NCI-H1930 (cell line): ENCODE results near the gene TMEM256.

Source experiments
- DNase-seq, 2 experiments: peaks; one replicate each; lab custom pipeline; 2025; lab: John Stamatoyannopoulos, UW

Gene TMEM256

GRCh38 chr17:7407485-7408251, 3.8 kb upstream of the TMEM256 start, which contains the start of gene NLGN2:
TSS of gene NLGN2 (plus strand) at chr17:7407845. CDS start at chr17:7408256, 411 bp downstream.
- DNase-seq = no peak

GRCh38 chr17:7407082-7407481, 3.2 kb upstream of the TMEM256 start:
- DNase-seq = no peak

DNA sequence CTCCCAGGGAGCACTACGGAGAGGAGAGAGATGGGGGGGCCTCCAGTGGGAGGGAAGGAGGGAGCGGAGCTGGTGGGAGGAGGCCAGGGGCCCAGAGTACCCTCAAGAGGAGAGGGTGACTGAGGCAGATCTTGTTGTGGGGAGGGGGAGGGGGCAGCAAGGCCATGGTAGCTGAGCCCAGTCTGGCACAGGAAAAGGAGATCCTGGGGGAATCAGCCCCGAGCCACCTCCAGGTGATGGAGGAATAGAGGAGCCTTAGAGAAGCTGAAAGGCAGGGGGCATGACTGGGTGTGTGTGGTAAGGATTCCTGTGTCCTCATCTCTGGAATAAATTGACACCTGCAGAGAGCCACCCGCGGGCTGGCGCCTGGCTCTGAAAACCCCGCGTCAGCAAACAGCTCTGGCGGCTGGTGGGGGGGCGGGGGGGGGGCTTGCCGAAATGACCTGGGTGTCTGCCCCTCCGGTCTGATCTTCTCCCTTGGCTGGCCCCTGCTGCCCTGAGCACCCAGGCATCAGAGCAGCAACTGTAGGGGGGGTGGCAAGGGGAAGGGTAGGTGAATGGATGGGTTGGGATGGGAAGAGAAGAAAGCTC, 2.4 kb upstream of the TMEM256 start:
- DNase-seq = no peak

DNA sequence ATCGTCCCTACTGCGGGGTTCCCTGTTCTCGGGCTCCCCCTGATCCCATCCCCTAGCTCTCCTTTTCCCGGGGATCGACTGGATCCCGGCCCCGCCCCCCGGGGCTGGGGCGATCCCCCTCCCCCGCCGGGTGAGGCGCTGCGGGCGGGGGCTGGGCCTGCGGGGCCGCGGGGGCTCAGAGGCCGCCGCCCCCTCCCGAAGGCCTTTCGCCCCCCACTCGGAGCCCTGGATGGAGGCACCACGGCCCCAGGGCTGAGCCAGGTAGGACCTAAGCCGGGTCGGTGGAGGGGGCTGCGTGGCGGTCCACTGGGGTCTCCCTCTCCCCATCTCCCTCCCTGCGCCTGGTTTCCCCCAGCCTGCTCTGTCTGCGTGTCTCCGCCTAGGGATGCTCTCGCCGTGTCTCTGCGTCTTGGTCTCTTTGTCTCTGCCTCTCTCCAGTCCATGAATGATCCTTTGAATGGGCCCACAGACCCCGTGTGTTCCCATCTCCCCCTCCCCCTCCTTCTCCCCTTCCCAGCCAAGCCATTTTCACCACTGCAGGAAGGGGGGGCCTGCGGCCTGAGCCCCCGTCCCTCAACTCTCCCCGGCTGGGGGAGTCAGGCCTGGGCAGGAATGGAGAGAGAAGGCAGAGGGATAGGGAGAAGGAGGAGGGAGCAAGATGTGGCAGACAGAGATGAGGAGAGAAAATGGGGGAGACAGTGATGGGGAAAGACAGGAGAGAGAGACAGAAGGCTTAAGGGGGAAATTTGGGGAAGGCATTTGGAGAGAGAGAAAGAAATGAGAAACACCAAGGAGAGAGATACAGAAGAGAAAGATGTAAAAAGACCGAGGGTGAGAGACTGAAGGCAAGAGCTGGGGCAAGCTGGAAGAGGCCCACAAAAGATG, 1.7 kb upstream of the TMEM256 start:
- DNase-seq = no peak

DNA sequence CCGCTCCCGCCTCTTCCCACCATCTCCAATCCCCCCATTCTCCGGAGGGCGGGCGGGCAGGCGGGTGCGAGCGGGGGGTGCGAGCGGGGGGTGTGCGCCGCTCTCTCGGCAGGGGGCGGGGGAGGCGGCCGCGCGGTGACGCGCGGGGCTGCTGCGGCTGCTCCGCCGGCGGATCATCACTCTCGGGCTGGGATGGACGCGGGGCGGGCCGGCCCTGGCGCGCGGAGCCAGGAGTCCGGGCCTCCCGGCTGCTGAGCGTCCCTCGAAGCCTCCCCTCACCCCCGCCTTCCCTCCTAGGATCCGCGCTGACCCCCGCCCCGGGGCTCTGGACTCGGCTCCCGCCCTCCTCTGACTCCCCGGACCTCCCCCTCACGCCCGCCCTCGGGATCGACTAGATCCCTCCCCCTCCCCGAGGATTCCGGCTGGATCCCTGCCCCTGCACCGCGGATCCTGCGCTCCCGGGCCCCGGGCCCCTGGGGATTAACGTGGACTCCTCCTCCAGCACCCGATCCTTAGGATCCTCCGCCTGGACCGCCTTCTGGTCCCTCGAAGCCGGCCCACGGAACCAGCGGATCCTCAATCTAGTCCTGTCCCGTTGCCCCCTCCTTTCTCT, 946 bp upstream of the TMEM256 start:
- no peak for DNase-seq

GRCh38 chr17:7403727-7403976, 245 bp downstream of the TMEM256 start:
- no peak for DNase-seq

DNA sequence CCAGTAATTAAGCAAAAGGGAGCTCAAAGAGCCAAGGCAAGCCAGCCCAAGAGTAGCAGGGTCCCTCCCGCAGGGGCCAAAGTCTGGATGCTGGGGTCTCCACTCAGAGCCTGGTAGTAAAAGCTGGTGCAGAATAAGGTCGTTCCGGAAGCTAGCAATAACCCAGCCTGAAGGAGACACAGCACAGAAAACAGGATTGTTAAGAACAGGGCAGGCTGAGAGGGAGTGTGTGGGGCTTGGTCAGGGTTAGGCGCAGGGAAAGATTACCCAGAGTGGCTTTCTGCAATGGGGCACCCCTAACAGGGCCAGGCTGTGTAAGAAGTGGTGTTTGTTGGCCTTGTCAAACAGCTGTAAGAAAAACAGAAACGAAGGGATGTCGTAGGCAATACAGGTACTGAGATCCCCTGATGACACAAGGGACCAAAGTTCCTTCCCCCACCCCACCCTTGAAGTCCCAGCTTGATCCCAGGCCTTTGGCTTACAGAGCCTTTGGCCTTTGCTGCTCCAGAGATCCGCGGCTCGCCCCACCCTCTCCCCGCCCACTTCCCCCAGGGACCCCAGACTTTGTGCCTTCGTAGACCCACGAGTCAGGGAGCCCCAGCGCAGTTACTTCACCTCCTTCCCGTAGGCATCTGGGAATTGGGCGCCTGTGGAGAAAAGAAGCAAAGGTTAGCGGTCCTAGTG, 712 bp downstream of the TMEM256 start:
- DNase-seq = no peak

DNA sequence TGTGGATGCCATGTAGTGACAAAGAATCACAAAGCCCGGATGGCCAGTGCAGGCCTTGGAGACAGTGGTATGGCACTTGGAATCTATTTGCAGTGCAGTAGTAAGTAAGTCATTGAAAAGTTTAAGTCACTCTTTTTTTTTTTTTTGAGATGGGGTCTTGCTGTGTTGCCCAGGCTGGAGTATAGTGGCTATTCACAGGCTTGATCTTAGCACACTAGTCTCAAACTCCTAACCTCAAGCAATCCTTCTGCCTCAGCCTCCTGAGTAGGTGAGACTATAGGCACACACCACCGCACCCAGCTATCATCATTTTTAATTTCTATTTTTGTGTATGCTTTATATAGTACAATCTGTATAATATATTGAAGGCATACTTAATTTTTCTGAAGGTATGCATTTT, 5.3 kb downstream of the TMEM256 start:
- no peak for DNase-seq

DNA sequence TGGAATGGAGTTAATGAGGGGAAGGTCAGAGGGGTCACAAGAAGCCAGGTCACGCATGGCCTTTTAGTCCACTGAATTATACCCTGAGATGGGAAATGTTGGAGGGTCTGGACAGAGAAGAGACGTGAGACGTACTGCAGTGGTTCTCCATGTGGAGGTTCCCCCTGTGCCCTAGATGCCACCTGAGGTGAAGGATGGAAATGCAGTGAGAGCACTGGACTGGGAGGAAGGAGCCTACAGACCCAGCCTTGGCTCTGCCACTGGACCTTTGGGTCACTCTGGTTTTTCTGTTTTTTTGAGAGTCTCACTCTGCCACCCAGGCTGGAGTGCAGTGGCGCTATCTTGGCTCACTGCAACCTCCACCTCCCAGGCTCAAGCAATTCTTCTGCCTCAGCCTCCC, 7.8 kb downstream of the TMEM256 start:
- no peak for DNase-seq

GRCh38 chr17:7394452-7395191, 9.3 kb downstream of the TMEM256 start, which contains the start of gene PLSCR3:
TSS of gene PLSCR3 (minus strand) at chr17:7394525. CDS start at chr17:7394110, 415 bp downstream.
- DNase-seq = peak; percentile 58 to 69

DNA sequence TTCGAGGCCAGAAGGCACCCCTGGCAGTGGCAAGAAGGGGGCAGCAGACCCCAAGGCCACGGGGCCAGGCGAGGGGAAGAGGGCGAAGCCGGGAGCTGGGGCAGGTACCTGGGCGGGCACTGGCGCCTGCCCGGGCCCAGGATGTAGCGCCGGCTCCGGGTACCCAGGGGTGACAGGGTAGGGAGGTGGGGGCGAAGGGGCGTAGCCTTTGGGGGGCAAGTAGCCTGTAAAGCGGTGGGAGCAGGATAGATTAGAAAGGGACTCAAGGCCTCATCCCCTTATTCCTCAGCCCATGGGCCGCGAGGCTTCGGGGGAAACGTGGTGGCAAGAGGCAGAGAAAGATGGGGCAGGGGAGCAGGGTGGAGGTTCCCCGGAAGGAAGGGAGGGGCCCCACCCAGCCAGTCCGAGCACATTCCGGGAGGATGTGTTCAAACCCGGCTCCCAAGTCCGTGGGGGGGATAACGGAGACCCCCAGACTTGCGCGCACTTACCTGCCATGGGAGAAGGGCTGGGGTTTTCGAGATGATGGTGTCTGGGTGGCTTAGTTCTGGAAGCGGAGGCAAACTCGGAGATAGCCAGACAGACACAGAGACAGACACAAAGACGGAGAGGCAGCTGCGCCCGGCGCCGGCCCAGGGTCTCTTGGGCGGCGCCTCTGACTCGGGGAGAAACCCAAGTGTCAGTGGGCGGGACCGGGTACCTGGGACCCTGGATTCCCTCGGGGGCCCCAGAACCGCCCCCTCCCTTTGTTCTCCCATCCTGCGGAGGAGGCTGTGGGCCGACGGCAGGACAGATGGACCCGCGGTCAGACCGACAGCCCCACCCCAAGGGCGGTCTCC, 10.1 kb downstream of the TMEM256 start:
- DNase-seq = peak in 1 of 2 experiments; percentile 52

DNA sequence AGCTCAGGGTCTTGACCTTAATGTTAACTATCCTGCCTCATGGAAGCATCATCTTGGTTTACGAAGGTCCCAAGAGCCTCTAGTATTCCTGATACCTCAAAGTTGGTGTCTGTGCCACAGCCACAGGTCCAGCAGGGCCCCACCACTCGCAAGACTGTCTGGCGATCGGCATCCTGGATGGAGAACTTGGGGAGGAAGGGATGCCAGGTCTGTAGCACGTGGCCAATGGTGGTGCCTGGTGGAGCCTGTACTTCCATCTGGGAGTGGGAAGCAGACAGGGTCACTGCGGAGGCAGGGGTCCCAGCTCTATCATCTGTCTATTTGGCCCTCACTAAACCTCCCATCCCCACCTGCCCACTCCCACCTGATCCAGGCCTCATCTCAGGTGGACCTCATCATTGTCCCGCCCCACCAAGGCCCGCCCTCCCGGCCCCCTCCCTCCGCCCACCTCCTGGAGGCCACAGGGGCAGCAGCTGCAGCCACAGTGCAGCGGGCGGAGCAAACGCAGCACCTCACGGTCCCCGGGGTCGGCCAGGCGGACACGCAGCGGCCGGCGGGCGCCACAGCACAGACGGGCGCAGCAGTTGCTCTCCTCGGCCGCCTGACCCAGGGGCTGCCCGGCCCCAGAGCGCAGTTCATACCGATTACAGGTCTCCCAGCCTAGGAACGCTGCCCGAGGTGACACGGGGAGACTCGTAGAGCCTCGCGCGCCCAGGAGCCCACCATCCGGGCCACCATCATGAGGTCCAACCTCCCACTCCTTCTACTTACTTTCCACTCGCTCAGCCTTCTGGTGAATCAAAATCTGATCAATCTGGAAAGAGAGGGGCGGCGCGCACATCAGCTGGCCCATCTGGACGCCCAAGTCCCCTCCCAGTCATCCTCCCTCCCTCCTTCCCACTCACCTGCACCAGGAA, 10.9 kb downstream of the TMEM256 start:
- DNase-seq = no peak

DNA sequence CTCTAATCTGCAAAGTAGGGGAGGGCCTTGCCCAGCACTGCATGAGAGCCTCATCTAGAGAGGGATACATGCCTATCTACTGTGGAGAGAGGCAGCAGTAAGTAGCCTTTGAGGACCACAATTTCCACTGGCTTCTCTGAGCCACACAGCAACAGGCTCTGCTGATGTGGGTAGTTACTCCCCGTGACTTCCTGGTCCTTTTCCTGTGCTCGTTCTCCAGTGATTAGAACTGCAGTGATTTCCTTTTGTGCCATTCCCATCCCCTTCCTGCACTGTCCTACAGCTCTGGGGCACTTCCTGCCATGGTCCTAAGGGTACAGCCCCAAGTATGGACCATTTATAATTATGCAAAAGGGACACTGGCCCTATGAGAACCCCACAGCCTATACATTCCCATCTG, 12.6 kb downstream of the TMEM256 start:
- no peak for DNase-seq

GRCh38 chr17:7389924-7390910, 13.7 kb downstream of the TMEM256 start:
- DNase-seq = no peak

- DNase-seq = no peak
These were observed 15.0 kb downstream of the TMEM256 start for GRCh38 chr17:7388856-7389255.

- DNase-seq = no peak
These were observed 19.3 kb downstream of the TMEM256 start for GRCh38 chr17:7384489-7385081.

- DNase-seq = peak; percentile 55 to 74
These were observed 20.0 kb downstream of the TMEM256 start for GRCh38 chr17:7383742-7384488.
